Measurements from ENCODE around the gene FAM241B.
A peak's percentile ranks its signal among the peaks of the same experiment; 100 is the strongest.

FAM241B gene

DNA sequence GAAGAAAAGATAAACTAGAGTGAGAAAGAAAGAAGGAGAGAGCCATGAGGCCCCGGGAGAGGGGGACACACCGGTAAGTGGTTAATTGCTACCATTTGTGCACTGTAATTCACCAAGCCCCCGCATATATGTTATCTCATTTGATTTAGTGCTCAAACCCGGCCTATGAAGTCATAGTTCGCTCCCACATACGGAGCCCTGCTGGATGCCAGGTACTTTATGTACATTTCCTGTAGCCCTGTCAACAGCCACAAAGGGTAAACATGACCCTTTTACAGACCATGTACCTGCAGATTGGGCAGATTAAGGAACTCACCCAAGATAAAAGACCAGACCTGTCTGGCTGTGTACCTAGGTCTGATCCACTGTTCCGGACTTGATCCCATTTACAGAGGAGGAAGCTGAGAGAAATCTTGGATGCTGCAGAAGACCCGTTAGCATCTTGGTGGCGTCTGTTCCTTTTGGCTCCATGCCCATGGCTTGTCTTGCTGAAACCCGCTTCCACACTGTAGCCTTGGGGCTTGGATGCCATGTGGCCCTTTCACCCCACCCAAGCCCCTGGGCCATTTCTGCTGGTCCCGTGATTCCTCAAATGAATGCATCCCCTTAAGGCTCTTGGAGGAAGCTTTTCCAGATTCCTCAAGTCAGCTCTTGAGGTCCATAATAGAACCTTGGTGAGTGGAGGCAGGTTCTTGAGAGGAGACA, 32.3 kb downstream of the FAM241B start (continued):
- TF ChIP-seq, protein P1, sequence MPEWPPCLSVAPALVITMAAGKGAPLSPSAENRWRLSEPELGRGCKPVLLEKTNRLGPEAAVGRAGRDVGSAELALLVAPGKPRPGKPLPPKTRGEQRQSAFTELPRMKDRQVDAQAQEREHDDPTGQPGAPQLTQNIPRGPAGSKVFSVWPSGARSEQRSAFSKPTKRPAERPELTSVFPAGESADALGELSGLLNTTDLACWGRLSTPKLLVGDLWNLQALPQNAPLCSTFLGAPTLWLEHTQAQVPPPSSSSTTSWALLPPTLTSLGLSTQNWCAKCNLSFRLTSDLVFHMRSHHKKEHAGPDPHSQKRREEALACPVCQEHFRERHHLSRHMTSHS (tag by site-specific recombination; IDR thresholded peaks at IDR 0.05): no peak
- no peak for TF ChIP-seq ZBTB10 (tag by site-specific recombination; IDR thresholded peaks at IDR 0.05)
- TF ChIP-seq ZNF174 (tag by site-specific recombination; IDR thresholded peaks at IDR 0.05): no peak
- TF ChIP-seq, protein P2, sequence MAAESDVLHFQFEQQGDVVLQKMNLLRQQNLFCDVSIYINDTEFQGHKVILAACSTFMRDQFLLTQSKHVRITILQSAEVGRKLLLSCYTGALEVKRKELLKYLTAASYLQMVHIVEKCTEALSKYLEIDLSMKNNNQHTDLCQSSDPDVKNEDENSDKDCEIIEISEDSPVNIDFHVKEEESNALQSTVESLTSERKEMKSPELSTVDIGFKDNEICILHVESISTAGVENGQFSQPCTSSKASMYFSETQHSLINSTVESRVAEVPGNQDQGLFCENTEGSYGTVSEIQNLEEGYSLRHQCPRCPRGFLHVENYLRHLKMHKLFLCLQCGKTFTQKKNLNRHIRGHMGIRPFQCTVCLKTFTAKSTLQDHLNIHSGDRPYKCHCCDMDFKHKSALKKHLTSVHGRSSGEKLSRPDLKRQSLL (tag by site-specific recombination; IDR thresholded peaks at IDR 0.05): no peak
- no peak for TF ChIP-seq ZNF610 (tag by site-specific recombination; IDR thresholded peaks at IDR 0.05; ENCODE audit: borderline replicate concordance)
- peak; percentile 32; the same call in 1 of the 2 replicates for TF ChIP-seq FEZF1 (tag by site-specific recombination; IDR thresholded peaks at IDR 0.05)
- no peak for TF ChIP-seq ZNF157 (tag by site-specific recombination; IDR thresholded peaks at IDR 0.05)
- TF ChIP-seq GLIS2 (tag by site-specific recombination; IDR thresholded peaks at IDR 0.05): no peak
- no peak; the same call in 1 of the 2 replicates for TF ChIP-seq ZNF366 (tag by site-specific recombination; conservative IDR thresholded peaks at IDR 0.05)
- TF ChIP-seq ZNF16 (tag by site-specific recombination; IDR thresholded peaks at IDR 0.05; ENCODE audit: low read depth): no peak
- TF ChIP-seq REPIN1 (tag by site-specific recombination; IDR thresholded peaks at IDR 0.05; ENCODE audit: low read depth): no peak
- no peak for TF ChIP-seq PRDM6 (tag by site-specific recombination; IDR thresholded peaks at IDR 0.05)
- no peak for TF ChIP-seq ZSCAN30 (tag by site-specific recombination; IDR thresholded peaks at IDR 0.05)
- TF ChIP-seq ZNF341 (tag by site-specific recombination; IDR thresholded peaks at IDR 0.05; ENCODE audit: low read depth): no peak
- no peak for TF ChIP-seq ZBTB44 (tag by site-specific recombination; IDR thresholded peaks at IDR 0.05)
- peak; percentile 6; the same call in 1 of the 2 replicates for TF ChIP-seq OSR2 (tag by site-specific recombination; IDR thresholded peaks at IDR 0.05)
- no peak for TF ChIP-seq ZNF140 (tag by site-specific recombination; IDR thresholded peaks at IDR 0.05)
- TF ChIP-seq ZNF596 (tag by site-specific recombination; IDR thresholded peaks at IDR 0.05): no peak
- TF ChIP-seq ZBTB21 (tag by site-specific recombination; IDR thresholded peaks at IDR 0.05): peak; percentile 66; the same call in 1 of the 2 replicates
- TF ChIP-seq ZNF747 (tag by site-specific recombination; IDR thresholded peaks at IDR 0.05): no peak
- TF ChIP-seq ZNF600 (tag by site-specific recombination; IDR thresholded peaks at IDR 0.05): peak; percentile 64; the same call in 1 of the 2 replicates
- TF ChIP-seq ZNF629 (tag by site-specific recombination; IDR thresholded peaks at IDR 0.05): peak; percentile 47
- no peak for TF ChIP-seq YY1 (tag by site-specific recombination; IDR thresholded peaks at IDR 0.05)
- no peak for TF ChIP-seq MEIS1 (CRISPR knock-in tag; IDR thresholded peaks at IDR 0.05; ENCODE audit: borderline replicate concordance)
- TF ChIP-seq, protein P3, sequence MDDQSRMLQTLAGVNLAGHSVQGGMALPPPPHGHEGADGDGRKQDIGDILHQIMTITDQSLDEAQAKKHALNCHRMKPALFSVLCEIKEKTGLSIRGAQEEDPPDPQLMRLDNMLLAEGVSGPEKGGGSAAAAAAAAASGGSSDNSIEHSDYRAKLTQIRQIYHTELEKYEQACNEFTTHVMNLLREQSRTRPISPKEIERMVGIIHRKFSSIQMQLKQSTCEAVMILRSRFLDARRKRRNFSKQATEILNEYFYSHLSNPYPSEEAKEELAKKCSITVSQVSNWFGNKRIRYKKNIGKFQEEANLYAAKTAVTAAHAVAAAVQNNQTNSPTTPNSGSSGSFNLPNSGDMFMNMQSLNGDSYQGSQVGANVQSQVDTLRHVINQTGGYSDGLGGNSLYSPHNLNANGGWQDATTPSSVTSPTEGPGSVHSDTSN (CRISPR knock-in tag; IDR thresholded peaks at IDR 0.05): no peak
- TF ChIP-seq ZNF704 (tag by site-specific recombination; IDR thresholded peaks at IDR 0.05): no peak
